GM23248 (cell line): ENCODE results near the gene CD5L. TPM values are rescaled to one million over a fixed set of nuclear protein-coding genes. Genes with fewer than 3 reads are reported as not detected.

Experiments used
- DNase-seq: peaks from one replicate; pipeline ENCODE4 v3.0.0-alpha.2; 2015
- H2AFZ ChIP-seq: fragments of 200-600 bp; sonication (generic); 2 replicates; pipeline ENCODE4 v1.6.1; 2016; ENCODE audit warnings: antibody characterized with exemption
- H3F3A ChIP-seq: fragments of 200-600 bp; sonication (generic); 2 replicates; pipeline ENCODE4 v1.6.1; 2016; ENCODE audit warnings: mild to moderate bottlenecking, antibody characterized with exemption, mixed run types; ENCODE audit not compliant: insufficient read depth
- H3K27ac ChIP-seq: fragments of 200-600 bp; sonication (generic); 2 replicates; pipeline ENCODE4 v1.5.1; 2016; ENCODE audit warnings: mild to moderate bottlenecking
- H3K27me3 ChIP-seq: fragments of 200-600 bp; sonication (generic); replicated peaks from 2 replicates; pipeline ENCODE4 v1.6.1; 2016; ENCODE audit warnings: mild to moderate bottlenecking; ENCODE audit not compliant: insufficient read depth
- H3K36me3 ChIP-seq: fragments of 200-600 bp; sonication (generic); 2 replicates; pipeline ENCODE4 v1.6.1; 2016; ENCODE audit warnings: low read depth, mild to moderate bottlenecking
- H3K4me1 ChIP-seq: fragments of 200-600 bp; sonication (generic); 2 replicates; pipeline ENCODE4 v1.6.1; 2016; ENCODE audit warnings: mild to moderate bottlenecking; ENCODE audit not compliant: insufficient read depth
- H3K4me2 ChIP-seq: fragments of 200-600 bp; sonication (generic); one replicate; pipeline ENCODE4 v1.6.1; 2016; ENCODE audit warnings: mild to moderate bottlenecking; ENCODE audit not compliant: unreplicated experiment
- H3K4me3 ChIP-seq: fragments of 200-600 bp; sonication (generic); 2 replicates; pipeline ENCODE4 v1.5.1; 2016; ENCODE audit warnings: mild to moderate bottlenecking
- H3K79me2 ChIP-seq: fragments of 200-600 bp; sonication (generic); 2 replicates; pipeline ENCODE4 v1.6.1; 2016; ENCODE audit warnings: mild to moderate bottlenecking; ENCODE audit not compliant: insufficient read depth
- H3K9ac ChIP-seq: fragments of 200-600 bp; sonication (generic); 2 replicates; pipeline ENCODE4 v1.6.1; 2016; ENCODE audit warnings: mild to moderate bottlenecking
- H3K9me2 ChIP-seq: fragments of 200-600 bp; sonication (generic); 2 replicates; pipeline ENCODE4 v1.6.1; 2016; ENCODE audit warnings: mixed run types, mild to moderate bottlenecking, moderate library complexity; ENCODE audit not compliant: insufficient read depth
- H3K9me3 ChIP-seq: fragments of 200-600 bp; sonication (generic); one replicate; pipeline ENCODE4 v1.6.1; 2017; ENCODE audit warnings: low read depth
- H4K20me1 ChIP-seq: fragments of 200-600 bp; sonication (generic); 2 replicates; pipeline ENCODE4 v1.6.0; 2016; ENCODE audit not compliant: insufficient read depth
- EZH2 ChIP-seq: fragments of 200-600 bp; sonication (generic); IDR thresholded peaks from 2 replicates; pipeline ENCODE4 v1.6.1; 2018; ENCODE audit warnings: antibody characterized with exemption, mild to moderate bottlenecking; ENCODE audit not compliant: insufficient read depth, poor library complexity, severe bottlenecking
- EZH2phosphoT487 ChIP-seq: fragments of 200-600 bp; sonication (generic); IDR thresholded peaks from 2 replicates; pipeline ENCODE4 v1.6.1; 2018; ENCODE audit warnings: antibody characterized with exemption, moderate library complexity, mild to moderate bottlenecking, low read depth; ENCODE audit not compliant: insufficient read depth
- WGBS, 2 experiments: methylation state at CpG; one replicate each; pipeline ENCODE4 v1.1.6; 2015 to 2017; ENCODE audit warnings: low lambda C conversion rate in 2 of 2, low coverage in 1 of 2; ENCODE audit errors: missing lambda C conversion rate in 2 of 2; 5-methylcytosine and 5-hydroxymethylcytosine counted together
- in situ Hi-C: fragments of 300-500 bp; cut with MboI; formaldehyde crosslinking; loops from 2 replicates; pipeline ENCODE4 v1.15.0; 2020
- polyA plus RNA-seq: library from polyadenylated mRNA; unstranded; fragments of >200 nt; fragmentation: Nextera tagmentation; extraction: Ambion mirVana; gene quantifications from 2 replicates; pipeline ENCODE4 v1.2.1, GENCODE V29; 2016
- total RNA-seq: library from RNA; depleted of rRNA; stranded (reverse); fragments of >200 nt; shearing (Covaris generic); gene quantifications from 2 replicates; pipeline ENCODE4 v1.2.3, GENCODE V29; 2014

CD5L gene
- total and polyA plus RNA-seq, 2 experiments from 2014 or later = not detected

DNA sequence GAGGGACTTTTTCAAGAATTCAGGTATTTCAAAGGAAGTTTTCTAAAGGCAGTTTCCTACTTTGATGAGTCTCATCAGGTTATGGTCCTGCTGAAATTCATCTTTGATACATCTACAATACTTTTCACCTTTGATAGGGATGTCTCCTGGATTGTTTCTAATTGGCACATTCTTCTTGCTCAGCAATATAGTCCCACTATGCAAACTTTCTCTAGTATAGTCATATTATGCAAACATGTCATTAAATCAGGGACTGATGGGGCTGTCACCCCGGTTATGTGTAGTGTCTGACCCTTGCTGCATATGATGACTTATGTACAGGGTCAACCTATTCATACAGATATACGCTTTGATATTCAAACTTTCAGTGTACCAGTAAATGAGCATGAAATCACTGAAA lies 21.3 kb downstream of the CD5L start:
- Histone ChIP-seq H3F3A (no peaks in the 10 kb centered on the region), H3K36me3 (no peaks in the 10 kb centered on the region), H3K4me2 (no peak overlapping the region), H3K4me1 (no peaks in the 10 kb centered on the region), H2AFZ (no peak overlapping the region), H3K4me3 (no peak overlapping the region), H3K9ac (no peak overlapping the region), H3K27ac (no peak overlapping the region), H4K20me1 (no peaks in the 10 kb centered on the region), H3K9me3 (no peaks in the 10 kb centered on the region), H3K9me2 (no peaks in the 10 kb centered on the region), H3K79me2 (no peaks in the 10 kb centered on the region), H3K27me3 (no peaks in the 10 kb centered on the region)
- TF ChIP-seq EZH2 (no peak), EZH2phosphoT487 (no peak)
- DNase-seq = no peak
- WGBS, 2 experiments = 25 to 40% methylated on average over 2 of the region's 2 CpGs
- in situ Hi-C loops = no loop called here

GRCh38 chr1:157819896-157820295 lies 21.7 kb downstream of the CD5L start, which contains the start of gene FCRL1:
Gene FCRL1 (minus strand): TSS chr1:157820120. CDS start chr1:157820037, 83 bp downstream.
- H3K9ac ChIP-seq = no peak within 1 kb of the TSS
- no peak within 1 kb of the TSS for H2AFZ ChIP-seq
- H3K36me3 ChIP-seq = no peaks in the 10 kb centered on the region
- H3K9me3 ChIP-seq = no peaks in the 10 kb centered on the region
- no peaks in the 10 kb centered on the region for H3F3A ChIP-seq
- no peak for TF ChIP-seq EZH2
- no peak for TF ChIP-seq EZH2phosphoT487
- in situ Hi-C loops = no loop called here
- no peaks in the 10 kb centered on the region for H3K4me1 ChIP-seq
- WGBS, 2 experiments = 12 to 16% methylated on average over 3 of the region's 3 CpGs
- no peak within 1 kb of the TSS for H3K4me2 ChIP-seq
- no peaks in the 10 kb centered on the region for H3K27me3 ChIP-seq
- no peaks in the 10 kb centered on the region for H3K79me2 ChIP-seq
- no peak within 1 kb of the TSS for H3K4me3 ChIP-seq
- no peaks in the 10 kb centered on the region for H4K20me1 ChIP-seq
- H3K27ac ChIP-seq = no peak within 1 kb of the TSS
- no peak for DNase-seq
- no peaks in the 10 kb centered on the region for H3K9me2 ChIP-seq

DNA sequence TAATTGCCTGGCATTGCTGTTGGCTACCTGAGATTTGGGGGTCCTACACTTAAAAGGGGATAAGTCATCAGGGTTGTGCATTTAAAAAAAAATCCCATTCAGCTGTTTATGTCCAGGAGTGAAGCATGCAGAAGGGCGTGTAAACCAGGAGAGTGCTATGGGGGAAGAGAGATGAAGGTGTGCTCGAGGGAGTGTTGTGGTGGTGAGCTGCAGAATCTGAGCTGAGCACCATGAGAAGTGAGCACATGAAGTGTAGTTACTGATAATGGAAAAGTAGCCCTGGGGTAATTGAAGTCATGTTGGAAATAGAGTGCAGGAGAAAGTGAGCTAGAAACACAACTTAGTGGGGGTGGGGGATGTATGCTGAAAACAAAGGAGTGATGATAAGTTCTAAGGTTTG lies 22.4 kb downstream of the CD5L start:
- no peaks in the 10 kb centered on the region for H3K9me3 ChIP-seq
- H3K4me2 ChIP-seq = no peak overlapping the region
- TF ChIP-seq EZH2 (no peak), EZH2phosphoT487 (no peak)
- H3K27ac ChIP-seq = no peak overlapping the region
- H3K4me1 ChIP-seq = no peaks in the 10 kb centered on the region
- no peaks in the 10 kb centered on the region for H3K27me3 ChIP-seq
- 8 to 11% methylated on average over 2 of the region's 2 CpGs for WGBS, 2 experiments
- no peaks in the 10 kb centered on the region for H3K79me2 ChIP-seq
- H3K9me2 ChIP-seq = no peaks in the 10 kb centered on the region
- no peak overlapping the region for H3K9ac ChIP-seq
- no peaks in the 10 kb centered on the region for H3F3A ChIP-seq
- no peak overlapping the region for H3K4me3 ChIP-seq
- no peaks in the 10 kb centered on the region for H3K36me3 ChIP-seq
- H4K20me1 ChIP-seq = no peaks in the 10 kb centered on the region
- in situ Hi-C loops = no loop called here
- no peak overlapping the region for H2AFZ ChIP-seq
- DNase-seq = no peak

DNA sequence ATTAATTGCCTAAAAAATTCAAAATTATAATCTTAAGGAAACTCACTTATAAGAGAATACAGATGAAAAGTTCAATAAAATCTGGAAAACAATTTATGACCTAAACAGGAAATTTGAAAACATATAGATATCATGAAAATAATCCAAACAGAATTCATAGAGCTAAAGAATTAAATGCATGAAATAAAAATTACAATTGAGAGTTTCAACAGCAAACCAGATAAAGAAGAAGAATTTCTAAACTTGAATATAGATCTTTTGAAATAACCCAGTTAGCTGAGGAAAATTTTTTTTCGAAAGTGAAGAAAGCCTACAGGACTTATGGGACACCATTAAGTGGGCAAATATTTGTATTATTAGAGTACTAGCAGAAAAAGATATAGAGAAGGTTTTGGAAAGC lies 28.3 kb downstream of the CD5L start:
- H4K20me1 ChIP-seq = no peaks in the 10 kb centered on the region

More for the DNA sequence above, 28.3 kb downstream of the CD5L start:
- no peak overlapping the region for H3K27ac ChIP-seq
- no peak overlapping the region for H3K9ac ChIP-seq
- in situ Hi-C loops = no loop called here
- WGBS, 2 experiments = 4 to 6% methylated on average over 1 of the region's 1 CpG
- H3K79me2 ChIP-seq = no peaks in the 10 kb centered on the region
- TF ChIP-seq EZH2 (no peak), EZH2phosphoT487 (no peak)
- no peaks in the 10 kb centered on the region for H3F3A ChIP-seq
- no peak for DNase-seq
- no peak overlapping the region for H2AFZ ChIP-seq
- no peaks in the 10 kb centered on the region for H3K4me1 ChIP-seq
- H3K4me3 ChIP-seq = no peak overlapping the region
- no peak overlapping the region for H3K4me2 ChIP-seq
- H3K9me2 ChIP-seq = no peaks in the 10 kb centered on the region
- H3K9me3 ChIP-seq = no peaks in the 10 kb centered on the region
- no peaks in the 10 kb centered on the region for H3K36me3 ChIP-seq
- H3K27me3 ChIP-seq = no peaks in the 10 kb centered on the region
